GM06990 (cell line): ENCODE results near the gene RASGEF1B.
"Not testable (repeated sequence)": the region's sequence is repeated elsewhere in the genome, so short reads cannot be mapped to it uniquely, and the experiment has no call there.

Experiments used
- DNase-seq: peaks from one replicate; pipeline ENCODE4 v3.0.0-alpha.2; 2011; ENCODE audit not compliant: insufficient read length; ENCODE audit errors: extremely low read depth
- H3K27me3 ChIP-seq: replicated peaks from 2 replicates; pipeline ENCODE4 v1.6.0; 2011; ENCODE audit warnings: low read length; ENCODE audit not compliant: control insufficient read depth, insufficient read depth
- H3K36me3 ChIP-seq: 2 replicates; pipeline ENCODE4 v1.5.1; 2011; ENCODE audit warnings: low read length; ENCODE audit not compliant: control insufficient read depth, insufficient read depth
- H3K4me3 ChIP-seq: replicated peaks from 2 replicates; pipeline ENCODE4 v1.5.1; 2011; ENCODE audit warnings: low read depth, mild to moderate bottlenecking, control low read depth, low read length
- CTCF ChIP-seq: IDR thresholded peaks from 2 replicates; pipeline ENCODE4 v1.5.1; 2011; ENCODE audit warnings: low read length, control low read depth, mild to moderate bottlenecking, inconsistent platforms; ENCODE audit not compliant: insufficient read depth, poor library complexity, severe bottlenecking

Gene RASGEF1B

DNA sequence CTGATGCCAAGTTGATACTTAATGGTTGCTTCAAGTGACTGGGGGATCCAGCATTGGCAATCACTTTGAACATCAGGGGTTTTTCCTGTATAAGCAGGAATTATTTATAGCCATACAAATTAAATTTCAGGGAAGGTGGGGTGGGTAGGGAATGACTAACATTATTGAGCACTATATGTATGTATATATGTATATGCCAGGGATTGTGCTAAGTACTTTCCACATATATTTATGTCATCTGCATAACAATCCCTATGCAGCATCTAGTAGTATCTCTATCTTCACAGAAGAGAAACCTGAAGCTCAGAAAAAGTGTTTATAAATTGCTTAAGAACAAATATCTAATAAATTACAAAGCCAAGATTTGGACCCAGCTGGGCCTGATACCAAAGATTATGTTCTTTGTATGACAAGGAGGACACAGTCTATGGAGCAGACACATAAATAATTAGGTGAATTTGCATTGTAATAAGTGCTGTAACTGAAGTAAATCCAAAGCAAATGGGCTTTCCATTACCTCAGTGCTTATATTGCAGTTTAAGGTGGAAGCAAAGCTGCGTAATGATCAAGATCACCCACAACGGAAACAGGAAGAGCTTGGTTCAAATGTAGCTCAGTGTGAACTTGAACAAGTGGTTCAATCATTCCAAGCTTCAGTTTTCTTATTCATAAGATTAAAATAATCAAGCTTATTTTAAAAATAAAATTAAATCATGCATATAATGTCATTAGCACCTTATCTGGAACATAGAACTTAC is 18.9 kb upstream of the RASGEF1B start:
- Histone ChIP-seq H3K4me3 (no peak overlapping the region), H3K27me3 (no peaks in the 10 kb centered on the region), H3K36me3 (no peaks in the 10 kb centered on the region)
- no peak for DNase-seq
- no peak for TF ChIP-seq CTCF

DNA sequence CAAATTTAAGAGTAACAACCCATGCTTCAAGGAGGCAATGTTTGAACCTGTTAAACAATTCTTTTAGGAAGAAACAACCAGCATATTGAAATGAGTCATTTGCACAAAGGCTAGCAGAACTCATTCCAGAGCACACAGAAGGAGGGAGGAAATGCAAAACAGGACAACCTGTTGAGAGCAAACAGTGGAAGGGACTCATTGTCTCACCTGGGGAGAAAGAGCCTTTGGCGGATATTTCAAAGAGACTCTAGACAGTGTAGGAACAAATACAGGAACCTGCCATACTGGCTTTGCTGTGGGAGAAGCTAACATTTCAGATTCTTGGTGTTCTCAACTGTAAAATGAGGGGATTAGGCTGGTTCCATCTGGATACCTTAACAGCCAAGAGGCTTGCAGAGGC is 14.8 kb upstream of the RASGEF1B start:
- no peak for TF ChIP-seq CTCF
- H3K4me3 ChIP-seq = no peak overlapping the region
- H3K36me3 ChIP-seq = no peaks in the 10 kb centered on the region
- H3K27me3 ChIP-seq = no peaks in the 10 kb centered on the region
- no peak for DNase-seq

- no peak for DNase-seq
- Histone ChIP-seq H3K4me3 (no peak overlapping the region), H3K27me3 (no peaks in the 10 kb centered on the region), H3K36me3 (no peaks in the 10 kb centered on the region)
- no peak for TF ChIP-seq CTCF
Observed at GRCh38 chr4:81485310-81485980, 13.7 kb upstream of the RASGEF1B start.

GRCh38 chr4:81482326-81482725 is 10.6 kb upstream of the RASGEF1B start:
- Histone ChIP-seq H3K4me3 (no peak overlapping the region), H3K27me3 (no peaks in the 10 kb centered on the region), H3K36me3 (no peaks in the 10 kb centered on the region)
- TF ChIP-seq CTCF = no peak
- no peak for DNase-seq

GRCh38 chr4:81481151-81481550 is 9.4 kb upstream of the RASGEF1B start:
- DNase-seq = no peak
- no peak for TF ChIP-seq CTCF
- Histone ChIP-seq H3K27me3 (no peaks in the 10 kb centered on the region), H3K4me3 (no peak overlapping the region), H3K36me3 (no peaks in the 10 kb centered on the region)

DNA sequence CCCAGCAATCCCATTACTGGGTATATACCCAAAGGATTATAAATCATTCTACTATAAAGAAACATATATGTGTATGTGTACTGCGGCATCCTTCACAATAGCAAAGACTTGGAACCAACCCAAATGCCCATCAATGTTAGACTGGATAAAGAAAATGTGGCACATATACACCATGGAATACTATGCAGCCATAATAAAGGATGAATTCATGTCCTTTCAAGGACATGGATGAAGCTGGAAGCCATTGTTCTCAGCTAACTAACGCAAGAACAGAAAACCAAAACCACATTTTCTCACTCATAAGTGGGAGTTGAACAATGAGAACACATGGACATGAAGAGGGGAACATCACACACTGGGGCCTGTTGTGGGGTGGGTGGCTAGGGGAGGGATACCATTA is 7.9 kb upstream of the RASGEF1B start:
- H3K27me3 ChIP-seq, DNase-seq, H3K36me3 ChIP-seq, H3K4me3 ChIP-seq: not testable (repeated sequence)

DNA sequence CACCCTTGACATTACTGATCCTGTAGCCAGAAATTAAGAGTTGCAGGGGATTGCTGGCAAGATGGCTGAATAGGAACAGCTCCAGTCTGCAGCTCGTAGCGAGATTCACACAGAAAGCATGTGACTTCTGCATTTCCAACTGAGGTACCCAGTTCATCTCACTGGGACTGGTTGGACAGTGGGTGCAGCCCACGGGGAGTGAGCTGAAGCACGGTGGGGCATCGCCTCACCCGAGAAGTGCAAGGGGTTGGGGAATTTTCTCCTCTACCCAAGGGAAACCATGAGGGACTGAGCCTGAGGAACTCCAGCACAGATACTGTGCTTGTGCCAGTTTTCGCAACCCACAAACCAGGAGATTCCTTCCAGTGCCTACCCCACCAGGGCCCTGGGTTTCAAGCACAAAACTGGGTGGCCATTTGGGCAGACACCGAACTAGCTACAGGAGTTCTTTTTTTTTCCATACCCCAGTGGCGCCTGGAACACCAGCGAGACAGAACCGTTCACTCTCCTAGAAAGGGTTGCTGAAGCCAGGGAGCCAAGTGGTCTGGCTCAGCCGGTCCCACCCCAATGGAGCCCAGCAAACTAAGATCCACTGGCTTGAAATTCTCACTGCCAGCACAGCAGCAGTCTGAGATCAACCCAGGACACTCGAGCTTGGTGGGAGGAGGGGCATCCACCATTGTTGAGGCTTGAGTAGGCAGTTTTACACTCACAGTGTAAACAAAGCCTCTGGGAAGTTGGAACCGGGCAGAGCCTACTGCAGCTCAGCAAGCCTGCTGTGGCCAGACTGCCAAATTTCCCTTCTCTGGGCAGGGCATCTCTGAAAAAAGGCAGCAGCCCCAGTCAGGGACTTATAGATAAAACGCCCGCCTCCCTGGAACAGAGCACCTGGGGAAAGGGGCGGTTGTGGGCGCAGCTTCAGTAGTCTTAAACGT is 1.9 kb upstream of the RASGEF1B start:
- not testable (repeated sequence) for H3K36me3 ChIP-seq, H3K27me3 ChIP-seq, DNase-seq, H3K4me3 ChIP-seq
